ENCODE measurements around the gene TFF2. TPM values are rescaled to one million over a fixed set of nuclear protein-coding genes. Genes with fewer than 3 reads are reported as not detected.

TFF2 gene
- total and polyA plus RNA-seq, 12 donors, result not detected

DNA sequence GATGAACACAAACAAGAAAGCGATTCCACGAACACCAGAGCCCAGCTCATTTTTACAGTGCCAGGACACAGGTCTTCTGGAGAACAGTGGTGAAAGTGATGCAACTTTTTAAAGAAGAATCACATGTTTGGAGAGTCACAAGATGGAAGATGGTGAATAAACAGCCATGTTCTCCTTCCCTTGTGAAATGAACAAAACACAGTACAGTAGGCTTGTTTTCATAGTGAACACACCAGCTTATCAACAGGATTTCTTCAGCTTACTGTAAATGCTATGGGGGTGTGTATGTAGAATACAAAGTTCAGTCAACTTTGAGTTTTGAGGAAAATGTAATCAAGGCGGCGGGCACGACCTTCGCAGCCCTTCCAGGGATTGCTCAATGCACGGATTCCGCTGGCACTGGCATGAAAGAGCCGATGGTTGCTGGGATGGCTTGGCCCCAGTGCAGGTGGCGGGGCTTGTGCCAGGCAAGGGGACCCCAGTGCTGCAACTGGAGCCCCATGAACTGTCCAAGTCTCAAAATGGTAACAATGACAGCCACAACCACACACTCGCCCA is 35.3 kb upstream of the TFF2 start:
- H3K27ac ChIP-seq, result no peak overlapping the region
- TF ChIP-seq, protein P1, sequence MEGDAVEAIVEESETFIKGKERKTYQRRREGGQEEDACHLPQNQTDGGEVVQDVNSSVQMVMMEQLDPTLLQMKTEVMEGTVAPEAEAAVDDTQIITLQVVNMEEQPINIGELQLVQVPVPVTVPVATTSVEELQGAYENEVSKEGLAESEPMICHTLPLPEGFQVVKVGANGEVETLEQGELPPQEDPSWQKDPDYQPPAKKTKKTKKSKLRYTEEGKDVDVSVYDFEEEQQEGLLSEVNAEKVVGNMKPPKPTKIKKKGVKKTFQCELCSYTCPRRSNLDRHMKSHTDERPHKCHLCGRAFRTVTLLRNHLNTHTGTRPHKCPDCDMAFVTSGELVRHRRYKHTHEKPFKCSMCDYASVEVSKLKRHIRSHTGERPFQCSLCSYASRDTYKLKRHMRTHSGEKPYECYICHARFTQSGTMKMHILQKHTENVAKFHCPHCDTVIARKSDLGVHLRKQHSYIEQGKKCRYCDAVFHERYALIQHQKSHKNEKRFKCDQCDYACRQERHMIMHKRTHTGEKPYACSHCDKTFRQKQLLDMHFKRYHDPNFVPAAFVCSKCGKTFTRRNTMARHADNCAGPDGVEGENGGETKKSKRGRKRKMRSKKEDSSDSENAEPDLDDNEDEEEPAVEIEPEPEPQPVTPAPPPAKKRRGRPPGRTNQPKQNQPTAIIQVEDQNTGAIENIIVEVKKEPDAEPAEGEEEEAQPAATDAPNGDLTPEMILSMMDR (IDR thresholded peaks at IDR 0.05), result no peak
- no peak for DNase-seq
- ATAC-seq, result no peak
- H3K4me1 ChIP-seq, result peaks cover 0 to 7% (median 0%) of the 10 kb centered on the region in 9 donors
- H3K27me3 ChIP-seq, result peaks cover 0 to 18% (median 0%) of the 10 kb centered on the region in 7 donors
- no peaks in the 10 kb centered on the region for H3K36me3 ChIP-seq
- WGBS, 2 donors, result 87 to 95% methylated on average over 11 of the region's 11 CpGs
- H3K9me3 ChIP-seq, result peaks cover 0 to 17% (median 0%) of the 10 kb centered on the region in 11 donors
- H3K4me3 ChIP-seq, result no peak overlapping the region
- intact Hi-C loops (cut with DNase I), result no loop called here

DNA sequence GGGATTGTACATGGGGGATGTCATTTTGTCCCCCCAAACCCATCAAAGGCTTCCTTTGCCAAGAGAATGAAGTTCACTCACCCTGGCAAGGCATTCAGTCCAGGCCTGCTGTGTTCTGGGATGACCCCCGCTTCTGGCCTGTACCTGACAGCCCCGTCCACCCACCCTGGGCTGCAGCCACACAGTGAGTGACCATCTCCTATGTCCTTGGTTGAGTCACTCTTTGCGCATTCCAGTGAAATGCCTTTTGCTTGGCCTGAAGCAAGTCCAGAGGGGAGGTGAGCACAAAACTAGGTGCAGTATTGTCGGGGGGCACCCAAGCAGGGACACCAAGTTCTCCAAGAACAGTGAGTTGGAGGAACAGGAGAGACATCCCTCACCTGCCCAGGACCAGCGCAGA is 34.8 kb upstream of the TFF2 start:
- Histone ChIP-seq H3K4me3 (no peak overlapping the region), H3K27ac (no peak overlapping the region), H3K36me3 (no peaks in the 10 kb centered on the region), H3K4me1 (peaks cover 0 to 7% (median 0%) of the 10 kb centered on the region in 9 donors), H3K27me3 (peaks cover 0 to 18% (median 0%) of the 10 kb centered on the region in 7 donors), H3K9me3 (peaks cover 0 to 18% (median 0%) of the 10 kb centered on the region in 11 donors)
- intact Hi-C loops (cut with DNase I), result no loop called here
- DNase-seq, result no peak
- ATAC-seq, result no peak
- 92 to 94% methylated on average over 5 of the region's 5 CpGs for WGBS, 2 donors
- TF ChIP-seq, protein P1 (IDR thresholded peaks at IDR 0.05), result no peak

DNA sequence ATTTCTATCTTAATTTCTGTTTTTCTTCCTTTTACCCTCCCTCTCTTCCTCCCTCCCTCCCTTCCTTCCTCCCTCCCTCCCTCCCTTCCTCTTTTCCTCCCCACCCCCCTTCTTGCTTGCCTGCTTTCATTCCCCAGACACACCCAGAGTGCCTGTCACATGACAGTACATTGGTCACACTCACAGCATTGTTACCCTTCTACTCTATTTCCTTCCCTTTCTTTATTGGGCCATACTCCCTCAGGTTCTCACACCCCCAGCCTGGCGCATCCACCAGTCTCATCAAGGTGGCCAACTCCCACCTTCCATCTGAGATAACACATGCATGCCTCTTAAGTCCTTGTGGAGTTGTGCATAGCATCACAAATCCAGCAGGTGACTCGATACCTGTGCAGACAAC is 34.2 kb upstream of the TFF2 start:
- intact Hi-C loops (cut with DNase I), result no loop called here
- H3K27me3 ChIP-seq, result peaks cover 0 to 21% (median under 1%) of the 10 kb centered on the region in 7 donors
- H3K4me1 ChIP-seq, result peaks cover 0 to 7% (median 0%) of the 10 kb centered on the region in 9 donors
- H3K27ac ChIP-seq, result no peak overlapping the region
- no peaks in the 10 kb centered on the region for H3K36me3 ChIP-seq
- DNase-seq (no peak), ATAC-seq (no peak)
- TF ChIP-seq, protein P1 (IDR thresholded peaks at IDR 0.05), result no peak
- no peak overlapping the region for H3K4me3 ChIP-seq
- WGBS, 2 donors, result 78 to 82% methylated on average over 2 of the region's 2 CpGs
- peaks cover 0 to 18% (median 0%) of the 10 kb centered on the region in 11 donors for H3K9me3 ChIP-seq

DNA sequence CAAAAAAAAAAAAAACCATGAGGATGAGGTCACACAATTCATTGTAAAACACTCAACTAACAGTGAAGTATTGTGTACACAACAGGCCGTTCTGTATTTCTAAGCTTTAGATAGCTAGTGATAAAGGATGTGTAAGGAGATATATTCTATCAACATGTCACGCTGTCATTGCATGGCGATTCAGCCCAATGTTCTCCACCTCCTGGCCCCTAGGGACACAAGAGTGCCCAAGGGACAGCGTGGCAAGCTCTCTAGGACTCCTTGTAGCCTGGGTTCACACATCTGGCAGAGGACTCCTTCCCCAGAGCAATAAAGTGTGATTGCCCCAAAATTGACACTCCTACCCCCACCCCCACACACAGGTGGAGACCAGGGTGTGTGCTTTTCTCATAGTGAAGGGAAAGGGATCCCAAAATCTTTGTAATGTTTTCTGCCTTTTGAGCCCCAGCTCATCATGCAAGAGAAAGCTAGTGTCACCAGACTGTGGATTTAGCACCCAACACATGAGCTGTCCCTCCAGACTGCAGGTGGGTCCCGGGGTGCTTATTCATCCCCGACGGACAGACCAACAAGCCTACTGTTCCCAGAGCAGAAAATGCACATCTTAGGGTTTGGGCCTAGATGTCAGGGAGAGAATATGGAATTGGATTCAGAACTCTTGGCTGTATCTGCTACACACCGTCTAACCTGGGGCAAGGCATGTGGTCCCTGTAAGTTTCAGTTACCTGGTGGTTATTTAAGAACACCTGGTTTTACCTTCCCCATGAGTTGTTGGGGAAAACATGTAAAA is 33.6 kb upstream of the TFF2 start:
- no peak for ATAC-seq
- TF ChIP-seq, protein P1 (IDR thresholded peaks at IDR 0.05), result no peak
- Histone ChIP-seq H3K4me1 (peaks cover 0 to 6% (median 0%) of the 10 kb centered on the region in 9 donors), H3K9me3 (peaks cover 0 to 18% (median 0%) of the 10 kb centered on the region in 11 donors), H3K27ac (no peak overlapping the region), H3K27me3 (peaks cover 0 to 24% (median 3%) of the 10 kb centered on the region in 7 donors), H3K4me3 (no peak overlapping the region), H3K36me3 (no peaks in the 10 kb centered on the region)
- intact Hi-C loops (cut with DNase I), result no loop called here
- WGBS, 2 donors, result 75 to 79% methylated on average over 8 of the region's 8 CpGs
- DNase-seq, result no peak

All from heart right ventricle (tissue), 16 donors.